Measurements from ENCODE around the gene EBLN1. TPM values are rescaled to one million over a fixed set of nuclear protein-coding genes. Genes with fewer than 3 reads are reported as not detected.
"Not testable (repeated sequence)": the region's sequence is repeated elsewhere in the genome, so short reads cannot be mapped to it uniquely, and the experiment has no call there.

EBLN1 gene
- total RNA-seq, 1 donor from 2014 or later: under 0.01 TPM

GRCh38 chr10:22228943-22229801 is 11.4 kb upstream of the EBLN1 start:
- Histone ChIP-seq H3K9me3 (ENCODE audit: control insufficient read depth in 3 of 3, low read length in 3 of 3) (no peaks in the 10 kb centered on the region), H3K9ac (ENCODE audit: low read depth in 1 of 3, low read length in 3 of 3) (peak overlapping the region; percentile 87 to 98 (median 95)), H3K4me1 (ENCODE audit: control insufficient read depth in 3 of 3, insufficient read depth in 3 of 3, low read length in 3 of 3) (peaks cover 0 to 4% (median 4%) of the 10 kb centered on the region in 3 donors), H3K27me3 (ENCODE audit: control insufficient read depth in 3 of 3, insufficient read depth in 3 of 3, low read length in 3 of 3) (no peaks in the 10 kb centered on the region), H3K4me3 (ENCODE audit: low read length in 3 of 3) (peak overlapping the region; percentile 75 to 92 (median 91)), H3K27ac (ENCODE audit: low read depth, low read length) (peak overlapping the region; percentile 78), H3K36me3 (ENCODE audit: control insufficient read depth in 3 of 3, insufficient read depth in 3 of 3, low read length in 3 of 3) (no peaks in the 10 kb centered on the region)

GRCh38 chr10:22228167-22228938 is 10.5 kb upstream of the EBLN1 start:
- H3K27ac ChIP-seq (ENCODE audit: low read depth, low read length): peak overlapping the region; percentile 78
- H3K36me3 ChIP-seq (ENCODE audit: control insufficient read depth in 3 of 3, insufficient read depth in 3 of 3, low read length in 3 of 3): no peaks in the 10 kb centered on the region
- H3K9ac ChIP-seq (ENCODE audit: low read depth in 1 of 3, low read length in 3 of 3): peak overlapping the region; percentile 87 to 98 (median 95)
- H3K4me1 ChIP-seq (ENCODE audit: control insufficient read depth in 3 of 3, insufficient read depth in 3 of 3, low read length in 3 of 3): peaks cover 0 to 4% (median 4%) of the 10 kb centered on the region in 3 donors
- H3K27me3 ChIP-seq (ENCODE audit: control insufficient read depth in 3 of 3, insufficient read depth in 3 of 3, low read length in 3 of 3): no peaks in the 10 kb centered on the region
- H3K9me3 ChIP-seq (ENCODE audit: control insufficient read depth in 3 of 3, low read length in 3 of 3): no peaks in the 10 kb centered on the region
- H3K4me3 ChIP-seq (ENCODE audit: low read length in 3 of 3): peak overlapping the region; percentile 75 to 92 (median 91)

GRCh38 chr10:22226599-22226998 is 8.8 kb upstream of the EBLN1 start:
- H3K9ac ChIP-seq (ENCODE audit: low read depth in 1 of 3, low read length in 3 of 3): no peak overlapping the region
- no peak overlapping the region for H3K27ac ChIP-seq (ENCODE audit: low read depth, low read length)
- no peak overlapping the region for H3K4me3 ChIP-seq (ENCODE audit: low read length in 3 of 3)
- H3K27me3 ChIP-seq (ENCODE audit: control insufficient read depth in 3 of 3, insufficient read depth in 3 of 3, low read length in 3 of 3): no peaks in the 10 kb centered on the region
- H3K9me3 ChIP-seq (ENCODE audit: control insufficient read depth in 3 of 3, low read length in 3 of 3): no peaks in the 10 kb centered on the region
- peaks cover 0 to 4% (median 4%) of the 10 kb centered on the region in 3 donors for H3K4me1 ChIP-seq (ENCODE audit: control insufficient read depth in 3 of 3, insufficient read depth in 3 of 3, low read length in 3 of 3)
- H3K36me3 ChIP-seq (ENCODE audit: control insufficient read depth in 3 of 3, insufficient read depth in 3 of 3, low read length in 3 of 3): no peaks in the 10 kb centered on the region

GRCh38 chr10:22222236-22223190 is 4.7 kb upstream of the EBLN1 start:
- Histone ChIP-seq H3K27ac (ENCODE audit: low read depth, low read length) (no peak overlapping the region), H3K4me1 (ENCODE audit: control insufficient read depth in 3 of 3, insufficient read depth in 3 of 3, low read length in 3 of 3) (no peaks in the 10 kb centered on the region), H3K4me3 (ENCODE audit: low read length in 3 of 3) (no peak overlapping the region), H3K9ac (ENCODE audit: low read depth in 1 of 3, low read length in 3 of 3) (no peak overlapping the region), H3K27me3 (ENCODE audit: control insufficient read depth in 3 of 3, insufficient read depth in 3 of 3, low read length in 3 of 3) (peaks cover 0 to 2% (median 0%) of the 10 kb centered on the region in 3 donors), H3K36me3 (ENCODE audit: control insufficient read depth in 3 of 3, insufficient read depth in 3 of 3, low read length in 3 of 3) (no peaks in the 10 kb centered on the region), H3K9me3 (ENCODE audit: control insufficient read depth in 3 of 3, low read length in 3 of 3) (no peaks in the 10 kb centered on the region)

GRCh38 chr10:22219308-22219707 is 1.5 kb upstream of the EBLN1 start:
- no peak overlapping the region for H3K4me3 ChIP-seq (ENCODE audit: low read length in 3 of 3)
- H3K9me3 ChIP-seq (ENCODE audit: control insufficient read depth in 3 of 3, low read length in 3 of 3): no peaks in the 10 kb centered on the region
- no peaks in the 10 kb centered on the region for H3K36me3 ChIP-seq (ENCODE audit: control insufficient read depth in 3 of 3, insufficient read depth in 3 of 3, low read length in 3 of 3)
- H3K27me3 ChIP-seq (ENCODE audit: control insufficient read depth in 3 of 3, insufficient read depth in 3 of 3, low read length in 3 of 3): peaks cover 0 to 2% (median 0%) of the 10 kb centered on the region in 3 donors
- H3K27ac ChIP-seq (ENCODE audit: low read depth, low read length): no peak overlapping the region
- no peaks in the 10 kb centered on the region for H3K4me1 ChIP-seq (ENCODE audit: control insufficient read depth in 3 of 3, insufficient read depth in 3 of 3, low read length in 3 of 3)
- H3K9ac ChIP-seq (ENCODE audit: low read depth in 1 of 3, low read length in 3 of 3): no peak overlapping the region

GRCh38 chr10:22218448-22218847 is 633 bp upstream of the EBLN1 start:
- Histone ChIP-seq H3K4me1 (ENCODE audit: control insufficient read depth in 3 of 3, insufficient read depth in 3 of 3, low read length in 3 of 3) (no peaks in the 10 kb centered on the region), H3K9me3 (ENCODE audit: control insufficient read depth in 3 of 3, low read length in 3 of 3) (no peaks in the 10 kb centered on the region), H3K9ac (ENCODE audit: low read depth in 1 of 3, low read length in 3 of 3) (no peak overlapping the region), H3K27me3 (ENCODE audit: control insufficient read depth in 3 of 3, insufficient read depth in 3 of 3, low read length in 3 of 3) (peaks cover 0 to 2% (median 0%) of the 10 kb centered on the region in 3 donors), H3K27ac (ENCODE audit: low read depth, low read length) (no peak overlapping the region), H3K36me3 (ENCODE audit: control insufficient read depth in 3 of 3, insufficient read depth in 3 of 3, low read length in 3 of 3) (no peaks in the 10 kb centered on the region), H3K4me3 (ENCODE audit: low read length in 3 of 3) (no peak overlapping the region)

GRCh38 chr10:22217084-22217483 is 731 bp downstream of the EBLN1 start:
- not testable (repeated sequence) for H3K4me1 ChIP-seq (ENCODE audit: control insufficient read depth in 3 of 3, insufficient read depth in 3 of 3, low read length in 3 of 3); H3K36me3 ChIP-seq (ENCODE audit: control insufficient read depth in 3 of 3, insufficient read depth in 3 of 3, low read length in 3 of 3); H3K27me3 ChIP-seq (ENCODE audit: control insufficient read depth in 3 of 3, insufficient read depth in 3 of 3, low read length in 3 of 3); H3K9me3 ChIP-seq (ENCODE audit: control insufficient read depth in 3 of 3, low read length in 3 of 3); H3K9ac ChIP-seq (ENCODE audit: low read depth in 1 of 3, low read length in 3 of 3); H3K4me3 ChIP-seq (ENCODE audit: low read length in 3 of 3); H3K27ac ChIP-seq (ENCODE audit: low read depth, low read length)

GRCh38 chr10:22210267-22210666 is 7.5 kb downstream of the EBLN1 start:
- H3K4me1 ChIP-seq (ENCODE audit: control insufficient read depth in 3 of 3, insufficient read depth in 3 of 3, low read length in 3 of 3): no peaks in the 10 kb centered on the region
- no peaks in the 10 kb centered on the region for H3K27me3 ChIP-seq (ENCODE audit: control insufficient read depth in 3 of 3, insufficient read depth in 3 of 3, low read length in 3 of 3)
- no peaks in the 10 kb centered on the region for H3K9me3 ChIP-seq (ENCODE audit: control insufficient read depth in 3 of 3, low read length in 3 of 3)
- no peak overlapping the region for H3K4me3 ChIP-seq (ENCODE audit: low read length in 3 of 3)
- no peak overlapping the region for H3K27ac ChIP-seq (ENCODE audit: low read depth, low read length)
- H3K9ac ChIP-seq (ENCODE audit: low read depth in 1 of 3, low read length in 3 of 3): no peak overlapping the region
- H3K36me3 ChIP-seq (ENCODE audit: control insufficient read depth in 3 of 3, insufficient read depth in 3 of 3, low read length in 3 of 3): no peaks in the 10 kb centered on the region

GRCh38 chr10:22193945-22194344 is 23.9 kb downstream of the EBLN1 start:
- no peak overlapping the region for H3K9ac ChIP-seq (ENCODE audit: low read depth in 1 of 3, low read length in 3 of 3)
- H3K4me1 ChIP-seq (ENCODE audit: control insufficient read depth in 3 of 3, insufficient read depth in 3 of 3, low read length in 3 of 3): no peaks in the 10 kb centered on the region
- no peak overlapping the region for H3K4me3 ChIP-seq (ENCODE audit: low read length in 3 of 3)
- no peaks in the 10 kb centered on the region for H3K27me3 ChIP-seq (ENCODE audit: control insufficient read depth in 3 of 3, insufficient read depth in 3 of 3, low read length in 3 of 3)
- no peaks in the 10 kb centered on the region for H3K9me3 ChIP-seq (ENCODE audit: control insufficient read depth in 3 of 3, low read length in 3 of 3)
- H3K27ac ChIP-seq (ENCODE audit: low read depth, low read length): no peak overlapping the region
- no peaks in the 10 kb centered on the region for H3K36me3 ChIP-seq (ENCODE audit: control insufficient read depth in 3 of 3, insufficient read depth in 3 of 3, low read length in 3 of 3)
